ENCODE measurements around the gene SLX4IP. TPM values are rescaled to one million over a fixed set of nuclear protein-coding genes. Genes with fewer than 3 reads are reported as not detected.

Gene SLX4IP
- total and polyA plus RNA-seq, 2 of the 13 experiments (the other 11 are each of a cell fraction or from before 2014, with no cell fraction given), result 3.6 to 7.3 TPM

GRCh38 chr20:10673842-10674683, 239.0 kb downstream of the SLX4IP start, which contains the start of gene JAG1 (continued):
- TF ChIP-seq ZNF674 (CRISPR knock-in tag; IDR thresholded peaks at IDR 0.05; ENCODE audit: low read depth) (0 out of 2 replicates have a peak, but pooled peaks have one; percentile 5), CREB1 (IDR thresholded peaks at IDR 0.05) (peak; percentile 24), CREB1 (CRISPR knock-in tag; IDR thresholded peaks at IDR 0.05) (no peak), ZFP36L2 (CRISPR knock-in tag; IDR thresholded peaks at IDR 0.05) (0 out of 2 replicates have a peak, but pooled peaks have one; percentile 27), THYN1 (CRISPR knock-in tag; IDR thresholded peaks at IDR 0.05; ENCODE audit: borderline replicate concordance, low read depth) (no peak), TBX3 (IDR thresholded peaks at IDR 0.05; ENCODE audit: borderline replicate concordance) (0 out of 2 replicates have a peak, but pooled peaks have one; percentile 49), TCF12 (IDR thresholded peaks at IDR 0.05) (no peak), TCF12 (CRISPR knock-in tag; IDR thresholded peaks at IDR 0.05) (peak; percentile 98), ZFAT (CRISPR knock-in tag; conservative IDR thresholded peaks at IDR 0.05) (no peak; the same call in none of the 2 replicates), NBN (conservative IDR thresholded peaks at IDR 0.05) (no peak)

GRCh38 chr20:10674684-10675449, 239.8 kb downstream of the SLX4IP start:
- H3K4me1 ChIP-seq (ENCODE audit: insufficient read depth, low read length), result peaks cover 30% of the 10 kb centered on the region
- H4K20me1 ChIP-seq (ENCODE audit: insufficient read depth, low read length), result peaks cover 14% of the 10 kb centered on the region; the same call in 1 of the 2 replicates
- H3K27me3 ChIP-seq (ENCODE audit: control insufficient read depth in 1 of 2, insufficient read depth in 2 of 2, low read length in 2 of 2), result no peaks in the 10 kb centered on the region; a peak in 1 of 5 replicates
- intact Hi-C loops (cut with micrococcal nuclease; ENCODE audit: unreplicated experiment), result loop anchor here (1.0 to 10.0 kb wide), 10 partner anchors 34 to 870 kb away; partner anchors contain the start of gene MKKS
- FAIRE-seq (peak; percentile 66), DNase-seq (ENCODE audit: low spot score) (peak; percentile 84), ATAC-seq (peak; percentile 74)
- 2% methylated on average over 32 of the region's 38 CpGs for WGBS (ENCODE audit: low lambda C conversion rate)
- no peak overlapping the region for H2AFZ ChIP-seq (ENCODE audit: low read length)
- no peaks in the 10 kb centered on the region for H3K9me3 ChIP-seq (ENCODE audit: low read length)
- TSS peak; percentile 65 for BruUV-seq (replicated peaks)
- H3K4me3 ChIP-seq (replicated peaks in 1 of 3; ENCODE audit: insufficient read depth in 1 of 3, low read depth in 2 of 3, low read length in 3 of 3), result peak overlapping the region; percentile 85 to 94 (median 91)
- CTCF ChIA-PET (ENCODE audit: low intra/inter-chr PET ratio, low total read pairs), result interaction anchor here (0.9 to 1.5 kb wide), 2 partner anchors 121 to 530 kb away, joined by 3 read pairs; no protein-coding TSS in a partner anchor
- H3K9ac ChIP-seq (ENCODE audit: insufficient read depth, low read depth, low read length), result peak overlapping the region; percentile 95
- in situ Hi-C loops (cut with HindIII; ENCODE audit: extremely low pct_ligation_motif_present, low pct_unique_long_range_greater_than_20kb), result loop anchor here (5.0 kb wide), 2 partner anchors 532 to 867 kb away; no protein-coding TSS in a partner anchor
- POLR2A ChIA-PET, result interaction anchor here (0.7 to 5.6 kb wide), 33 partner anchors 8 to 592 kb away, joined by 3 to 104 read pairs (median 5); partner anchors contain the start of genes MKKS and SLX4IP
- peaks cover 0 to 3% of the 10 kb centered on the region in 2 experiments; a peak in 3 of 5 replicates for H3K36me3 ChIP-seq (replicated peaks in 1 of 2; ENCODE audit: control insufficient read depth in 1 of 2, insufficient read depth in 2 of 2, low read length in 2 of 2)
- H3K79me2 ChIP-seq (ENCODE audit: insufficient read depth, low read length), result peaks cover 39% of the 10 kb centered on the region
- peak overlapping the region; percentile 96 for H3K4me2 ChIP-seq (ENCODE audit: low read depth, low read length)
- H3K27ac ChIP-seq (ENCODE audit: extremely low read length, insufficient read depth, low read length), result peak overlapping the region; percentile 89
- TF ChIP-seq ZNF350 (CRISPR knock-in tag; IDR thresholded peaks at IDR 0.05; ENCODE audit: borderline replicate concordance, low read depth) (peak; percentile 86), ZNF329 (CRISPR knock-in tag; IDR thresholded peaks at IDR 0.05; ENCODE audit: low read depth) (no peak), ZNF18 (CRISPR knock-in tag; IDR thresholded peaks at IDR 0.05; ENCODE audit: insufficient replicate concordance) (no peak), RARG (CRISPR knock-in tag; IDR thresholded peaks at IDR 0.05; ENCODE audit: low read depth) (no peak), NFE2L1 (CRISPR knock-in tag; IDR thresholded peaks at IDR 0.05; ENCODE audit: borderline replicate concordance) (no peak), ZFX (CRISPR knock-in tag; IDR thresholded peaks at IDR 0.05; ENCODE audit: low read depth) (peak; percentile 34; the same call in 1 of the 2 replicates), SSRP1 (CRISPR knock-in tag; IDR thresholded peaks at IDR 0.05) (peak; percentile 33; the same call in 1 of the 2 replicates), ZNF124 (CRISPR knock-in tag; IDR thresholded peaks at IDR 0.05) (peak; percentile 89), ZSCAN12 (CRISPR knock-in tag; IDR thresholded peaks at IDR 0.05) (no peak), POLR2A (IDR thresholded peaks at IDR 0.05; ENCODE audit: insufficient read depth in 1 of 2, low read depth in 2 of 2, low read length in 2 of 2) (0 out of 4 replicates have a peak, but pooled peaks of 1 of the 2 experiments have one; percentile 10)
